Type B pancreatic cell (in vitro differentiated cells): ENCODE data around the gene ITGAE. TPM values are rescaled to one million over a fixed set of nuclear protein-coding genes. Genes with fewer than 3 reads are reported as not detected.

ENCODE experiments used
- DNase-seq: peaks from one replicate; pipeline ENCODE4 v3.0.0; 2021; ENCODE audit warnings: mixed read lengths; ENCODE audit not compliant: unreplicated experiment; ENCODE audit errors: extremely low spot score
- H3K27ac Mint-ChIP-seq: 2 replicates; pipeline ENCODE4 v1.8.0; 2021; ENCODE audit warnings: mild to moderate bottlenecking, mixed read lengths
- H3K27me3 Mint-ChIP-seq: 2 replicates; pipeline ENCODE4 v1.8.0; 2021; ENCODE audit warnings: mixed read lengths
- H3K36me3 Mint-ChIP-seq: 2 replicates; pipeline ENCODE4 v1.8.0; 2021; ENCODE audit warnings: mixed read lengths
- H3K4me1 Mint-ChIP-seq: one replicate; pipeline ENCODE4 v1.8.0; 2021; ENCODE audit warnings: mixed read lengths; ENCODE audit not compliant: unreplicated experiment
- H3K4me3 Mint-ChIP-seq: 2 replicates; pipeline ENCODE4 v1.8.0; 2021; ENCODE audit warnings: mild to moderate bottlenecking, mixed read lengths
- H3K9me3 Mint-ChIP-seq: 2 replicates; pipeline ENCODE4 v1.8.0; 2021; ENCODE audit warnings: mixed read lengths
- total RNA-seq: library from RNA; stranded (reverse); gene quantifications from 2 replicates; pipeline ENCODE4 v1.2.1, GENCODE V29; 2021; ENCODE audit warnings: low replicate concordance
- TF ChIP-seq, protein P1 (sequence below): fragments of 200-600 bp; sonication (generic); conservative IDR thresholded peaks from 2 replicates; pipeline ENCODE4 v1.5.0; 2021; ENCODE audit warnings: antibody characterized with exemption, mild to moderate bottlenecking

The ITGAE gene
- total RNA-seq, 1 donor from 2014 or later = 28.8 TPM

DNA sequence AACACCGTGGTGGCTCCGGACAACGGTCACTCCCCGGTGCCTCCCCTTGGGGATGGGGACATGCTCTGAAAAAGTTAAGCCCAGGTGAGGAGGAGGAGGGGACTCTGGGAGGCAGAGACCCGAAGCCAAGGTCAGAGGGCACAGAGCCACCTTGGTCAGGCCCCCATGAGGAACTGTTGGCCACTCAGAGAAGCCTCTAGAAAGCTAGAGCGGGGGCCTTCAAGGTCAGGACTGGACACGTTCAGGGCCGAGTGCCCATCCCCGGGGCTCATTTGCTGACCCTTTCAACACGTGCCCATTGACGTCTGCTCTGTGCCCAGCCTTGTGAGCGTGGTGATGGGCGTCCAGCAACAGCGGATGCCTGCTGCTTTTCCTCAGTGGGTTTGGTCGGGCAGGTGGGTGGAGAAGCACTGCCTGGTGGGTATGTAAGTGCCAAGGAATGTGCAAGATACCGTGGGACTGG lies 39.0 kb downstream of the ITGAE start:
- Mint-ChIP-seq H3K9me3 (peaks cover 7% of the 10 kb centered on the region), H3K36me3 (no peaks in the 10 kb centered on the region)

DNA sequence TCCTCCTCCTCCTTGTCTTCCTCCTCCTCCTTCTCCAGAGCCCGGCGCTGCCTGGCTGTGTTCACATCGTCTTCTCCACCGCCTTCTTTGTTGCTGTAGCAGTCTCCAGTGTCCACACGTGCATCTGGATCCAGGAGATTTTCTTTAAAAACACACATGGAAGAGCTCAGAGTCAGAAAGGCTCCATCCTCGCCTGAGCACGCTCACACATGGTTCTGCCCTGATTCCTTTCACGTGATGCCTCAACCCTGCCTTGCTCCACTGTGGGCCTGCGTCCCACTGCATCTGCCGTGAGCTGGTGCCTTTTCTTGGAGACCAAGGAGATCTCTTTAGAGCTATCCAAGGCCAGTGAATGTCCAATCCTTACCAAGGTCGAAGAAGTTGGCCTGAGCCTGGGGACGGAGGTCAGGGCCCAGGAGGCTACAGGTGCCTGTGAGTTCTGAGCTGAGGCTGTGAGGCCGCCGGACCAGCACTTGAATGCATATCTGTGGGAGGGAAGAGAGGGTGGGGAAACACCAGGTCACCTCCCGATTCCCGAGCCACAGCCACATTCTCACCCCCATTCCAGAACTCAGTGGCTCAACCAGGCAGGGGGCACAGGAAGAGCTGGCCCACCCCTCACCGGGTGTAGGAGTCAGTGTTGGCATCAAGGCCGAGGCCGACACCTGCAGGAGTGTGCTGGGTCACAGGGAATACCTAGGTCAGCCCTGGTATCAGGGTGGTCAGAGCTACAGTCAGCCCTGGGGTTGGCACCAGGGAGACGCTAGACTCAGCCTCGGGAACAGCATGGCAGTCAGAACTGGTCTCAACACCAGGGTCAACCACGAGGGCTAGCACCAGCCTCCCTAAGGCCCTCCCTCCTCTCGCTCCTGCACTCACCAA lies 39.7 kb downstream of the ITGAE start:
- Mint-ChIP-seq H3K4me3 (no peak overlapping the region), H3K36me3 (no peaks in the 10 kb centered on the region), H3K9me3 (peaks cover 7% of the 10 kb centered on the region), H3K27me3 (no peaks in the 10 kb centered on the region), H3K4me1 (no peaks in the 10 kb centered on the region), H3K27ac (no peak overlapping the region)
- DNase-seq = no peak
- TF ChIP-seq, protein P1, sequence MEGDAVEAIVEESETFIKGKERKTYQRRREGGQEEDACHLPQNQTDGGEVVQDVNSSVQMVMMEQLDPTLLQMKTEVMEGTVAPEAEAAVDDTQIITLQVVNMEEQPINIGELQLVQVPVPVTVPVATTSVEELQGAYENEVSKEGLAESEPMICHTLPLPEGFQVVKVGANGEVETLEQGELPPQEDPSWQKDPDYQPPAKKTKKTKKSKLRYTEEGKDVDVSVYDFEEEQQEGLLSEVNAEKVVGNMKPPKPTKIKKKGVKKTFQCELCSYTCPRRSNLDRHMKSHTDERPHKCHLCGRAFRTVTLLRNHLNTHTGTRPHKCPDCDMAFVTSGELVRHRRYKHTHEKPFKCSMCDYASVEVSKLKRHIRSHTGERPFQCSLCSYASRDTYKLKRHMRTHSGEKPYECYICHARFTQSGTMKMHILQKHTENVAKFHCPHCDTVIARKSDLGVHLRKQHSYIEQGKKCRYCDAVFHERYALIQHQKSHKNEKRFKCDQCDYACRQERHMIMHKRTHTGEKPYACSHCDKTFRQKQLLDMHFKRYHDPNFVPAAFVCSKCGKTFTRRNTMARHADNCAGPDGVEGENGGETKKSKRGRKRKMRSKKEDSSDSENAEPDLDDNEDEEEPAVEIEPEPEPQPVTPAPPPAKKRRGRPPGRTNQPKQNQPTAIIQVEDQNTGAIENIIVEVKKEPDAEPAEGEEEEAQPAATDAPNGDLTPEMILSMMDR = no peak

More for the DNA sequence above, 39.0 kb downstream of the ITGAE start:
- no peak for DNase-seq
- no peak overlapping the region for H3K4me3 Mint-ChIP-seq
- TF ChIP-seq, protein P1 = no peak
- no peaks in the 10 kb centered on the region for H3K27me3 Mint-ChIP-seq
- no peak overlapping the region for H3K27ac Mint-ChIP-seq
- H3K4me1 Mint-ChIP-seq = no peaks in the 10 kb centered on the region

DNA sequence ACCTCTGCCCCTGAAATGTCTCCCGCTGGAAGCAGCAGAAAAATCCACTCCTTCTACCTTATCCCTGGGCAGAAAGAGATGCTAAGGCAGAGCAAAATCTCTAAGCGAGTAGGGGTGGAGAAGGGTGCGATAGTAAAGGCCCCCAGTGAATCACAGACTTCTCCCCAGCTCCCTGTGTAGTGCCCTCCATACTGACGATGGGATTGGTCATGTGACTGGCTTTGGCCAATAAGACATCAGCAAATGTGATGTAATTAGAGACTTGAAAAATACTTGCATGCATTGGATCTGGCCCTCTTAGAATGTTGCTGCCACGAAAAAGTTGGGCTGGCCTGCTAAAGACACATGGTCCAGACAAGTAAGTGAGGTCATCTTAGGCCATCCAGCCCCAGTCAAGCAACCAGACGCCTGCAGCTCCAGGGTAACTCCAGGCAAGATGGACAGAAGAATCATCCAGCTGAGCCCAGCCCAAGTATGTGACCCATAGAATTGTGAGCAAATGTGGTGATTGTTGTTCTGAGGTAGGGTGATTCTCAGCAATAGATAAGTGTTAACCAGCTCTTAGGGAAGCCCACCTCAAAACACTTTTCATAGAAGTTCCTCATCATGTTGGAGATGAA lies 41.3 kb downstream of the ITGAE start:
- Mint-ChIP-seq H3K27me3 (no peaks in the 10 kb centered on the region), H3K9me3 (peaks cover 7% of the 10 kb centered on the region), H3K36me3 (no peaks in the 10 kb centered on the region), H3K4me1 (no peaks in the 10 kb centered on the region), H3K27ac (no peak overlapping the region), H3K4me3 (no peak overlapping the region)
- DNase-seq = no peak
- TF ChIP-seq, protein P1 = no peak

DNA sequence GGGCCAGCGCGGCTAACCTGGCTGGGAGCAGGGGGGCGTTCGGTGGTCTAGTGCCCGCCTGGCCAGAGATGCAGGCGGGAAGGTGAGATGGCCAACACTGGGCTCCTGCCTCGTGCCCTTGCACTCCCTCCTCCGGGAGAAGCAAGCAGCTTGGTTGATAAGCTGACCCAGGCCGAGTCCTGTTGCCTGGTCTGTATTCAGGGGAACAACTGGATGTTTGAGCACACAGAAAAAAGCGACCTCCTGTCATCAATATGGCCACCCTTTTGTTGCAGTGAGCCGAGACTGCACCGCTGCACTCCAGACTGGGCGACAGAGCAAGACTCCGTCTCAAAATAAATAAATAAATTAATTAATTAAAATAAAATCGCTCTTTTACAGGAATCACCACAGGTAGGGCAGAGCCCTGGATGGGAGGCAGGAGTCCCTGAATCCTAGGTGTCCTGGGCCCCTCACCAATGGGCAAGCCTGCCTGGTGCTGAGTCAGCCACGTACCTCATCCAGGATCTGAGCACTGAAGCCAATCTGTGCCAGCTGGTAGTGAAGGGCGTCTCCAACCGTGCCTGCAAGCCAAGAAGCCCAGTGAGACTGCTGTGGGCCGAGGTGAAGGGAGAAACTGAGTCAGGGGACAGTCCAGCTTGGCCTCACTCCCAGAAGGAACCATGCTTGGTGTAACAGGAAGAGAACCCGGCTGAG lies 45.5 kb downstream of the ITGAE start:
- Mint-ChIP-seq H3K27me3 (no peaks in the 10 kb centered on the region), H3K27ac (no peak overlapping the region), H3K36me3 (no peaks in the 10 kb centered on the region), H3K4me1 (no peaks in the 10 kb centered on the region), H3K4me3 (peak overlapping the region; percentile 72), H3K9me3 (peaks cover 7% of the 10 kb centered on the region)
- TF ChIP-seq, protein P1 = no peak
- DNase-seq = no peak

DNA sequence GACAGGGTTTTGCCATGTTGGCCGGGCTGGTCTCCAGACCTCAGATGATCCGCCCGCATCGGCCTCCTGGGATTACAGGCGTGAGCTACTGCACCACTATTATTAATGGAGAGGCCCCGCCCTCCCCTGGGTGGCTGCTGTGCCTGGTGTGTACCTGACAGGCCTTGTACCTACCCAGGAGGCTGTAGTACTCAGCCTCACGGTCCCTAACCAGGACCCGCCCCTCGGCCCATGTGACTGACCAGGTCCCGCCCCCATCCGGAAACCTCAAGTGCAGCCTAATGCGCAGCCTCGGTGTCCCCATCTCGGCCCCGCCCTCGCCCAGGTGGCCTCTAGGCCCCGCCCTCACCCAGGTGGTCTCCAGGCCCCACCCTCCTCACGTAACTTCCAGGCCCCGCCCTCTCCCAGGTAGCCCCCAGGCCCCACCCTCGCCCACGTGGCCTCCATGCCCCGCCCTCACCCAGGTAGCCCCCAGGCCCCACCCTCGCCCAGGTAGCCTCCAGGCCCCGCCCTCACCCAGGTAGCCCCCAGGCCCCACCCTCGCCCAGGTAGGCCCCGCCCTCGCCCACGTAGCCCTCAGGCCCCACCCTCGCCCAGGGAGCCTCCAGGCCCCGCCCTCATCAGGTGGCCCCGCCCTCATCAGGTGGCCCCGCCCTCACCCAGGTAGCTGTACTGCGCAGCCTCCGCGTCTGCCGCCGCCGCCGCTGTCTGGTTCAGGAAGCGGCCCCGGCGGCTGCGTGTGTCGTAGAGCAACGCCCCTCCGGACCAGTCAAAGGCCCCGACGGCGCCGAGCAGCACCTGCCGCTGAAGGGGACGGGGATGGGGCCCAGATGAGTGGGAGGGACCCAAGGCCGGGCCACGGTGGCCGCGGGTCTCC lies 46.3 kb downstream of the ITGAE start:
- TF ChIP-seq, protein P1 = no peak
- Mint-ChIP-seq H3K27me3 (no peaks in the 10 kb centered on the region), H3K36me3 (no peaks in the 10 kb centered on the region), H3K27ac (peak overlapping the region; percentile 75), H3K4me3 (peak overlapping the region; percentile 72), H3K9me3 (peaks cover 2% of the 10 kb centered on the region), H3K4me1 (no peaks in the 10 kb centered on the region)
- peak; percentile 90 for DNase-seq
